ENCODE measurements around the gene KRTAP10-2.

GRCh38 chr21:44578371-44579055 lies 27.2 kb upstream of the KRTAP10-2 start:
- TF ChIP-seq, protein P1, sequence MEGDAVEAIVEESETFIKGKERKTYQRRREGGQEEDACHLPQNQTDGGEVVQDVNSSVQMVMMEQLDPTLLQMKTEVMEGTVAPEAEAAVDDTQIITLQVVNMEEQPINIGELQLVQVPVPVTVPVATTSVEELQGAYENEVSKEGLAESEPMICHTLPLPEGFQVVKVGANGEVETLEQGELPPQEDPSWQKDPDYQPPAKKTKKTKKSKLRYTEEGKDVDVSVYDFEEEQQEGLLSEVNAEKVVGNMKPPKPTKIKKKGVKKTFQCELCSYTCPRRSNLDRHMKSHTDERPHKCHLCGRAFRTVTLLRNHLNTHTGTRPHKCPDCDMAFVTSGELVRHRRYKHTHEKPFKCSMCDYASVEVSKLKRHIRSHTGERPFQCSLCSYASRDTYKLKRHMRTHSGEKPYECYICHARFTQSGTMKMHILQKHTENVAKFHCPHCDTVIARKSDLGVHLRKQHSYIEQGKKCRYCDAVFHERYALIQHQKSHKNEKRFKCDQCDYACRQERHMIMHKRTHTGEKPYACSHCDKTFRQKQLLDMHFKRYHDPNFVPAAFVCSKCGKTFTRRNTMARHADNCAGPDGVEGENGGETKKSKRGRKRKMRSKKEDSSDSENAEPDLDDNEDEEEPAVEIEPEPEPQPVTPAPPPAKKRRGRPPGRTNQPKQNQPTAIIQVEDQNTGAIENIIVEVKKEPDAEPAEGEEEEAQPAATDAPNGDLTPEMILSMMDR (IDR thresholded peaks at IDR 0.05): no peak
- no peak for TF ChIP-seq POLR2A (IDR thresholded peaks at IDR 0.05)

Data from heart left ventricle (tissue), 13 donors.